HG02642 (cell line): Measurements from ENCODE around the gene RND1.

Experiments
- ATAC-seq: cut with Tn5 transposase; IDR thresholded peaks from one replicate; pipeline ENCODE4 v1.9.1; 2021; ENCODE audit warnings: mild to moderate bottlenecking; ENCODE audit not compliant: unreplicated experiment, poor library complexity

Gene RND1

GRCh38 chr12:48828841-48829575, 36.7 kb downstream of the RND1 start:
- ATAC-seq: no peak

- no peak for ATAC-seq
These were observed 37.4 kb downstream of the RND1 start for GRCh38 chr12:48828293-48828692.

- no peak for ATAC-seq
These were observed 38.1 kb downstream of the RND1 start for GRCh38 chr12:48827513-48828096.

- ATAC-seq: no peak
These were observed 38.6 kb downstream of the RND1 start for GRCh38 chr12:48827026-48827425.

- no peak for ATAC-seq
These were observed 39.3 kb downstream of the RND1 start for GRCh38 chr12:48826209-48826855.

GRCh38 chr12:48824905-48825304, 40.8 kb downstream of the RND1 start:
- ATAC-seq: no peak

- no peak for ATAC-seq
These were observed 41.6 kb downstream of the RND1 start for GRCh38 chr12:48824112-48824511.

- ATAC-seq: no peak
These were observed 42.4 kb downstream of the RND1 start for GRCh38 chr12:48823281-48823680.

- no peak for ATAC-seq
These were observed 43.0 kb downstream of the RND1 start for GRCh38 chr12:48822711-48823110.

- no peak for ATAC-seq
These were observed 43.5 kb downstream of the RND1 start for GRCh38 chr12:48822139-48822538.

GRCh38 chr12:48819986-48820725, 45.5 kb downstream of the RND1 start:
- no peak for ATAC-seq

GRCh38 chr12:48818831-48819590, 46.7 kb downstream of the RND1 start:
- ATAC-seq: no peak

GRCh38 chr12:48817873-48818830, 47.5 kb downstream of the RND1 start, which contains the start of gene CACNB3:
Gene CACNB3, plus strand, starts transcription at chr12:48818496. Its CDS starts 434 bp downstream, at chr12:48818930.
- ATAC-seq: peak; percentile 37

GRCh38 chr12:48816143-48816854, 49.4 kb downstream of the RND1 start:
- ATAC-seq: no peak

GRCh38 chr12:48815126-48816110, 50.3 kb downstream of the RND1 start:
- ATAC-seq: peak; percentile 34

- ATAC-seq: peak; percentile 73
These were observed 51.2 kb downstream of the RND1 start for GRCh38 chr12:48814262-48815125.
